ENCODE measurements around the gene JTB. TPM values are rescaled to one million over a fixed set of nuclear protein-coding genes. Genes with fewer than 3 reads are reported as not detected.
A peak's percentile ranks its signal among the peaks of the same experiment; 100 is the strongest.

Gene JTB
- total RNA-seq, 2 experiments from 2014 or later, result 118 TPM

DNA sequence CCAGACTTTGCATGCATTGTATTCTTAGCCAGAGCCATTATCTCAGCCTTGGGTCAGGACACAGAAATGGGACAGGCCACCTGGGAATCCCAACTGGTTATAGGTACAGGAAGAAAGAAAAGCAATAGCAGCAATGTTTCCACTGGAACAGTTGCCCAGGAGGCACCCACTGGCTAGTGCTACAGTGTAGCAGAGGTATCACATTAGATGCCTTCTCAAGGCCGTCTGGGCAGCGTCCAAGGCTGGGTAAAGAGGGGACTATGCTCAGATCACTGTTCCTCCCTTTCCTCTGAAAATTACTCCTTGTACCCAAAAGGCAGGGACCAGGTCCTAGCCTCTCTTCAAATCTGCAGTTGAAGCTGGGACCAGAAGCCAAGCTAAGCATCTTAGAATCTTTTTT, 7.1 kb downstream of the JTB start:
- peaks cover 13% of the 10 kb centered on the region for H3K36me3 Mint-ChIP-seq
- H3K27me3 Mint-ChIP-seq, result no peaks in the 10 kb centered on the region
- no peak for DNase-seq
- H3K9me3 Mint-ChIP-seq, result no peaks in the 10 kb centered on the region
- H3K4me3 Mint-ChIP-seq, result no peak overlapping the region
- peaks cover 56% of the 10 kb centered on the region for H3K4me1 Mint-ChIP-seq
- POLR2A ChIA-PET, result interaction anchor here (0.6 kb wide), 2 partner anchors 184 to 195 kb away, joined by 3 to 4 read pairs; partner anchors contain the start of gene SLC27A3
- no peak for ATAC-seq (ENCODE audit: low read depth)
- no peak overlapping the region for H3K27ac Mint-ChIP-seq

- Mint-ChIP-seq H3K27me3 (no peaks in the 10 kb centered on the region), H3K4me1 (peaks cover 51% of the 10 kb centered on the region), H3K36me3 (peaks cover 9% of the 10 kb centered on the region), H3K9me3 (no peaks in the 10 kb centered on the region), H3K4me3 (peak overlapping the region; percentile 28), H3K27ac (no peak overlapping the region)
- POLR2A ChIA-PET, result interaction anchor here (1.3 to 4.1 kb wide), 5 partner anchors 8 to 46 kb away, joined by 3 to 100 read pairs (median 29); partner anchors contain the start of genes DENND4B, GATAD2B, JTB and RAB13
- DNase-seq, result no peak
- no peak for ATAC-seq (ENCODE audit: low read depth)
Measured at GRCh38 chr1:153968972-153969371, 8.5 kb downstream of the JTB start.

DNA sequence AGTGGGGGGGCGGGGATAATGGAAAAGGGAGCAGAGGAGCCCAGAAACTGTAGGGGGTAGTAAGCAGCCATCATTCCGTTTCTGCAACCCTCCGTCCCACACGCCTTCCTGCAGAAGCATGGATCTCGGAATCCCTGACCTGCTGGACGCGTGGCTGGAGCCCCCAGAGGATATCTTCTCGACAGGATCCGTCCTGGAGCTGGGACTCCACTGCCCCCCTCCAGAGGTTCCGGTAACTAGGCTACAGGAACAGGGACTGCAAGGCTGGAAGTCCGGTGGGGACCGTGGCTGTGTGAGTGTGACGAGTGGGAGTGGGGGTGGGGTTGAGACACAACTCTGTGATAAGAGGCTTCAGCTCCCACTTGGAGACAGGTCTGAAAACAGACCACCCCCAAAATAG, 9.1 kb downstream of the JTB start:
- DNase-seq (no peak), ATAC-seq (ENCODE audit: low read depth) (no peak)
- H3K27me3 Mint-ChIP-seq, result no peaks in the 10 kb centered on the region
- H3K4me3 Mint-ChIP-seq, result peak overlapping the region; percentile 96
- H3K27ac Mint-ChIP-seq, result peak overlapping the region; percentile 95
- H3K9me3 Mint-ChIP-seq, result no peaks in the 10 kb centered on the region
- H3K36me3 Mint-ChIP-seq, result peaks cover 5% of the 10 kb centered on the region
- H3K4me1 Mint-ChIP-seq, result peaks cover 52% of the 10 kb centered on the region
- POLR2A ChIA-PET, result interaction anchor here (1.2 to 4.1 kb wide), 8 partner anchors 9 to 193 kb away, joined by 3 to 100 read pairs (median 27); partner anchors contain the start of genes DENND4B, GATAD2B, JTB and RAB13

DNA sequence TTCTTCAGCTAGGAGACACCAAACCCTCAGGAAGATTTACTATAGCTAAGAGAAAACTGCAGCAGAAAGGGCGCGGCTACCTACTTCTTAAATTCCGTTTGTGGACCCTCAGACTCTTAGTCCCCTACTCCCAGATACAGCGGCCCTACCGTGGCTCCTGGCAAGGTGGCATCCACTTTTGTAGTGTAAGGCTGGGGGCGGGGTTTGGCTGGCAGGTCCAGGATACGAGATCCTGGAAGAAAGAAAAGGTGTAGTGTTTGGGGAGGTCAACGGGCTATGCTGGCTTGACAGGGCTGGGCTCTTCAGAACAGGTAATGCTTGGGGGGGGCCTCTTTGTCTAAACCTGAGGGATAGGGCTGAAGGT, 9.5 kb downstream of the JTB start:
- H3K27ac Mint-ChIP-seq, result peak overlapping the region; percentile 95
- no peaks in the 10 kb centered on the region for H3K9me3 Mint-ChIP-seq
- H3K4me3 Mint-ChIP-seq, result peak overlapping the region; percentile 96
- peaks cover 3% of the 10 kb centered on the region for H3K36me3 Mint-ChIP-seq
- ATAC-seq (ENCODE audit: low read depth) (no peak), DNase-seq (no peak)
- peaks cover 50% of the 10 kb centered on the region for H3K4me1 Mint-ChIP-seq
- POLR2A ChIA-PET, result interaction anchor here (0.7 to 4.1 kb wide), 16 partner anchors 9 to 452 kb away, joined by 3 to 100 read pairs (median 6); partner anchors contain the start of genes CHTOP, CRTC2, DENND4B and GATAD2B
- H3K27me3 Mint-ChIP-seq, result no peaks in the 10 kb centered on the region

DNA sequence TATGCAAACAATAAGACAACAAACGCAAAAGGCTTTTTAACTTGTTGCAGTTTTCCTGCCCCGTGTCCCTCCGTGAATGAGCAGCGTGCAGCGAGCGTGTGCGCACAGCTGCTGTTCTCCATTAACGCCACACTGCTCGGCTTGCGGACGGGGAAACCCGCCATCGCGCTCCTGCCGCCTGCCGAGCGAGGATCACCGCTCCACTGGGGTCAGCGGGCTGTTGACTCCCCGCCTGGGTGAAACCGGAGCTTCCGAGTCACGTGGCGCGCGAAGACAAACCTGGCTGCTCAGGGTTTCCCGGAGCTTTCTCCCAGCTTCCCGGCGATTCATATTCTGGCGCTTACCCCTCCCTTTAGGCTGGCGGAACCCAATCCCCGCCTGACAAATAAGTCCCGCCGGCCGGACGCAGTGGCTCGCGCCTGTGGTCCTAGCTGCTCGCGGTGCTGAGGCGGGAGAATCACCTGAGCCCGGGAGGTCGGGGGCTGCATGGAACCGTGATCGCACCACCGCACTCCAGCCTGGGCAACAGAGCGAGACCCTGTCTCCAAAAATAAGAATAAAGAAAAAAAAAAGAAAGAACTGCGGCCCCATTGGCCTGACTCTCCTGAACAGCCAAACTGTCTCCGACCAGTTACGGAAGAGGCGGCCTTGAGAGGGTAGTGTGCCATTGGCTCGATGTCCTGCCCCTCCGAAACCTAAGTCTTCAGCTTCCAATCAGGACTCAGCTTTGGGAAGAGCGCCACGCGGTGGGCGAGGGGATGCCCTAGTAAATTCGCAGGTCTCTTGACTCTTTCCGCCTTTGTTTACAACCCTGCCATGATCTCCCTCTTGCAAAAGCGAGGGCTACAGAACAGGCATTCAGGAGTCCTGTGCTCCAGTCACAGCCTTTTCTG, 10.1 kb downstream of the JTB start, which contains the start of gene CREB3L4:
Gene CREB3L4 (plus strand): TSS at position 796 of the 893 bp plus-strand sequence. CDS start 624 bp downstream, outside the sequence.
- POLR2A ChIA-PET, result interaction anchor here (0.7 to 4.1 kb wide), 18 partner anchors 9 to 451 kb away, joined by 3 to 100 read pairs (median 4); partner anchors contain the start of genes CHTOP, CRTC2, DENND4B and GATAD2B
- Mint-ChIP-seq H3K4me3 (peak within 1 kb of the TSS; percentile 96), H3K36me3 (peaks cover 3% of the 10 kb centered on the region), H3K27me3 (no peaks in the 10 kb centered on the region), H3K27ac (peak within 1 kb of the TSS; percentile 95), H3K4me1 (peaks cover 51% of the 10 kb centered on the region), H3K9me3 (no peaks in the 10 kb centered on the region)
- ATAC-seq (ENCODE audit: low read depth) (peak; percentile 87), DNase-seq (peak; percentile 80)

- H3K4me3 Mint-ChIP-seq, result peak overlapping the region; percentile 91
- POLR2A ChIA-PET, result interaction anchor here (0.6 to 3.2 kb wide), 8 partner anchors 10 to 236 kb away, joined by 3 to 31 read pairs (median 4); partner anchors contain the start of genes INTS3, JTB and RPS27
- peak overlapping the region; percentile 91 for H3K27ac Mint-ChIP-seq
- DNase-seq (no peak), ATAC-seq (ENCODE audit: low read depth) (no peak)
- H3K27me3 Mint-ChIP-seq, result no peaks in the 10 kb centered on the region
- H3K9me3 Mint-ChIP-seq, result no peaks in the 10 kb centered on the region
- H3K36me3 Mint-ChIP-seq, result peaks cover 7% of the 10 kb centered on the region
- H3K4me1 Mint-ChIP-seq, result peaks cover 51% of the 10 kb centered on the region
Measured at GRCh38 chr1:153963850-153964331, 13.6 kb downstream of the JTB start.

DNA sequence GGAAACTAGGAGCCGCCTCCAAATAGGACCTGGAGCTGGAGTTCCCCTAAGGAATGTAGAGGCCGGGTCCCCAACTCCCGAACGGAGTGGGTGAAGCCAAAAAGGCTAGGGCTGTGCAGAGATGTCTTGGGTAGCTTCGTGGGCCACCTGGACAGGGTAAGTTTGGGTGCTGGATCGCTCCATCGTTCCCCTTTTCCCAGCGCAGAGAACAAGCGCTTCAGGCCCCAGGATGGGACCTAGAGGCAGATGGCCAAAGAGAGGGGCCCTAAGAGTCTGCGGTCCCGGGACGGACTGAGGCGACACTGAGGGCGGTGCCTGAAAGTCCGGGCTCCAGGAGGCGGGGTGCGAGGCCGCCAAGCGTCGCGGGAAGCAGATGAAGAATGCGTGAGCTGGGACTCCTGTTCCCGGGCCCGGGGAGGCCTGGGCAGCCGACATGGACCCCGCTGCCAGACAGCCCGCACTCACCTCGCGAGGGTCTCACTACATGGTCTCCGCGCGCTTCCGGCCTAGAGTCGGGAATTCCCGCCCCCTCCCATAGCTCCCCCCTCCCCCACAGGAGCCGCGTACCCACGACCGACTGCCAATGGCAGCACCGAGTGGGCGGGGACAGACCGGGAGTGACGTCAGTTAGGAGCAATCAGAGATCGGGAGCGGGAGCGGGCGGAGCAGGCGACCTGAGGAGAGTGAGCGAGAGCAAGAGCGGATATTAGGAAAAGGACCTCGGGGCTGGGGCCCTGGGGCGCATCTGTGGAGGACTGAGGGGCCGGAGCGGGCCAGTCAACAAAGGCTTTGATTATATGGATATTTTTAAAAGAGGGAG, 14.2 kb downstream of the JTB start, which contains the start of gene SLC39A1:
Gene SLC39A1 (minus strand): TSS at position 508 of the 820 bp plus-strand sequence. CDS start 822 bp downstream, outside the sequence.
- Mint-ChIP-seq H3K27me3 (no peaks in the 10 kb centered on the region), H3K36me3 (peaks cover 7% of the 10 kb centered on the region), H3K9me3 (no peaks in the 10 kb centered on the region), H3K27ac (peak within 1 kb of the TSS; percentile 91), H3K4me3 (peak within 1 kb of the TSS; percentile 91), H3K4me1 (peaks cover 49% of the 10 kb centered on the region)
- DNase-seq (peak; percentile 94), ATAC-seq (ENCODE audit: low read depth) (peak; percentile 61)
- POLR2A ChIA-PET, result interaction anchor here (0.6 to 3.2 kb wide), 14 partner anchors 9 to 235 kb away, joined by 3 to 31 read pairs (median 4); partner anchors contain the start of genes DENND4B, GATAD2B, INTS3 and JTB

GRCh38 chr1:153962088-153963029, 15.1 kb downstream of the JTB start:
- H3K27ac Mint-ChIP-seq, result peak overlapping the region; percentile 91
- H3K36me3 Mint-ChIP-seq, result peaks cover 7% of the 10 kb centered on the region
- H3K27me3 Mint-ChIP-seq, result no peaks in the 10 kb centered on the region
- DNase-seq, result no peak
- H3K4me3 Mint-ChIP-seq, result peak overlapping the region; percentile 91
- H3K9me3 Mint-ChIP-seq, result no peaks in the 10 kb centered on the region
- no peak for ATAC-seq (ENCODE audit: low read depth)
- POLR2A ChIA-PET, result interaction anchor here (0.6 to 3.2 kb wide), 15 partner anchors 8 to 235 kb away, joined by 3 to 31 read pairs (median 3); partner anchors contain the start of genes DENND4B, GATAD2B, INTS3 and JTB
- H3K4me1 Mint-ChIP-seq, result peaks cover 46% of the 10 kb centered on the region

DNA sequence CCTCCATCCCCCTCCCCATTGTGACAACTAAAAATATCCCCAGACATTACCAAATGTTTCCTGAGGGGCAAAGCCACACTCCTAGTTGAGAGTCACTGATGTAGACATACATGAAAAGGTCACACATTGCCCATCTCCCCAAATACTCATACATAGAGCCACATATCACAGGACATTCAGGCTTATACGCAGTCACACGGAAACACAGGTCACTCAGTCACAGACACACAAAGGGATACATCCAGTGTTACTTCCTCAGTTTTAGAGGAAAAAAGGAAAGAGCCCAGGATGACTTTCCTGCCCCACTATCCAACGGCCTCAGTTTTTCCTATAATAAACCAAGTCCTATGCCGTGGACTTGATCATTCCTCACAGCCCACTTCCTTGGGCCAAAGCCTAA, 16.1 kb downstream of the JTB start:
- Mint-ChIP-seq H3K27me3 (no peaks in the 10 kb centered on the region), H3K4me3 (no peak overlapping the region), H3K4me1 (peaks cover 49% of the 10 kb centered on the region), H3K9me3 (no peaks in the 10 kb centered on the region), H3K27ac (no peak overlapping the region), H3K36me3 (peaks cover 10% of the 10 kb centered on the region)
- POLR2A ChIA-PET, result interaction anchor here (0.8 to 3.2 kb wide), 2 partner anchors 16 kb away, joined by 3 to 31 read pairs; partner anchors contain the start of gene JTB
- ATAC-seq (ENCODE audit: low read depth) (no peak), DNase-seq (no peak)

DNA sequence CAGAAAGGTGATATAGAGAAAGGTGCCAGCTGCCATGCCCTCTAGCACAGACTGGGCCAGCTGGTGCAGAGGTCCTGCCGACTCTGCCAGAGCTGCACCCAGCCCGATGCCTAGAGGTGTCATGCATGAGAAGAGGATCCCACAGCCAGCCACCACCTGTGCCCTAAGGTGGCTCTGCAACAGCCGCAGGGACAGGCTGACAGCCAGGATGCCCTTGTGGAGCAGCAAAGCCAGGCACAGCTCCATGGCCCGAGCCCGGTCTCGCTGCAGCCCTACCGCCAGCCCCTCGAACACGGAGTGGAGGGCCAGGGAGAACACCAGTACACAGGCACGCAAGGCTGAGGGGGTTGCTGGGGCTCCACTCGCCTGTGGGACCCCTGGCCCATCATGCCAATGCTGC, 17.3 kb downstream of the JTB start:
- H3K9me3 Mint-ChIP-seq, result no peaks in the 10 kb centered on the region
- DNase-seq (no peak), ATAC-seq (ENCODE audit: low read depth) (no peak)
- no peak overlapping the region for H3K4me3 Mint-ChIP-seq
- POLR2A ChIA-PET, result interaction anchor here (1.1 to 8.1 kb wide), 2 partner anchors 15 to 16 kb away, joined by 3 to 87 read pairs; partner anchors contain the start of gene DENND4B
- peaks cover 45% of the 10 kb centered on the region for H3K4me1 Mint-ChIP-seq
- peak overlapping the region; percentile 32 for H3K27ac Mint-ChIP-seq
- H3K27me3 Mint-ChIP-seq, result no peaks in the 10 kb centered on the region
- H3K36me3 Mint-ChIP-seq, result peaks cover 9% of the 10 kb centered on the region

DNA sequence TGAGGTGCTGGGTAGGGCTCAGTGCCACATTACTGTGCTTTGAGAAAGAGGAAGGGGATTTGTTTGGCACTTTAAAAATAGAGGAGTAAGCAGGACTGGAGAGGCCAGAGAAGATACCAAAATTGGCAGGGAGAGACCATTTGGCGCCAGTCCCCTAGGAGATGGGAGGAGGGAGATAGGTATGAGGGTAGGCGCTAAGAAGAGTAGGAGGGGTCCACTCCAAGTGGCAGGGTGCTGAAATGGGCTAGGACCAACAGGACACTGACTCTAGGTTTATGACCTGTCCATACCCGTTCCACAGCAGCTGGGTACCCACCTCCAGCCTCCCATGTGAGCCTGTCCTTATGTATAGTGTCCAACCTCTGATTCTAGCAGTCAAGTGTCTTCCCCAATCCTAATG, 18.0 kb downstream of the JTB start:
- no peaks in the 10 kb centered on the region for H3K9me3 Mint-ChIP-seq
- H3K4me3 Mint-ChIP-seq, result no peak overlapping the region
- POLR2A ChIA-PET, result interaction anchor here (0.9 to 8.1 kb wide), 5 partner anchors 8 to 184 kb away, joined by 3 to 87 read pairs (median 5); partner anchors contain the start of genes CREB3L4, DENND4B, GATAD2B and SLC27A3
- no peaks in the 10 kb centered on the region for H3K27me3 Mint-ChIP-seq
- DNase-seq, result no peak
- H3K27ac Mint-ChIP-seq, result peak overlapping the region; percentile 24
- no peak for ATAC-seq (ENCODE audit: low read depth)
- peaks cover 45% of the 10 kb centered on the region for H3K4me1 Mint-ChIP-seq
- H3K36me3 Mint-ChIP-seq, result peaks cover 9% of the 10 kb centered on the region
